Activated CD4-positive, alpha-beta T cell treated with anti-CD3 and anti-CD28 coated beads for 4 hours (primary cell): Measurements from ENCODE around the gene GLIS1.

Experiments used
- DNase-seq, 2 donors: peaks; one replicate each; pipeline ENCODE4 v3.0.0-alpha.2; 2020

Gene GLIS1

GRCh38 chr1:53502641-53503432 lies 236.1 kb downstream of the GLIS1 start:
- no peak for DNase-seq

GRCh38 chr1:53501065-53502005 lies 237.6 kb downstream of the GLIS1 start:
- DNase-seq, result no peak

GRCh38 chr1:53500204-53501064 lies 238.5 kb downstream of the GLIS1 start:
- no peak for DNase-seq

GRCh38 chr1:53499257-53500203 lies 239.4 kb downstream of the GLIS1 start:
- DNase-seq, result no peak

DNA sequence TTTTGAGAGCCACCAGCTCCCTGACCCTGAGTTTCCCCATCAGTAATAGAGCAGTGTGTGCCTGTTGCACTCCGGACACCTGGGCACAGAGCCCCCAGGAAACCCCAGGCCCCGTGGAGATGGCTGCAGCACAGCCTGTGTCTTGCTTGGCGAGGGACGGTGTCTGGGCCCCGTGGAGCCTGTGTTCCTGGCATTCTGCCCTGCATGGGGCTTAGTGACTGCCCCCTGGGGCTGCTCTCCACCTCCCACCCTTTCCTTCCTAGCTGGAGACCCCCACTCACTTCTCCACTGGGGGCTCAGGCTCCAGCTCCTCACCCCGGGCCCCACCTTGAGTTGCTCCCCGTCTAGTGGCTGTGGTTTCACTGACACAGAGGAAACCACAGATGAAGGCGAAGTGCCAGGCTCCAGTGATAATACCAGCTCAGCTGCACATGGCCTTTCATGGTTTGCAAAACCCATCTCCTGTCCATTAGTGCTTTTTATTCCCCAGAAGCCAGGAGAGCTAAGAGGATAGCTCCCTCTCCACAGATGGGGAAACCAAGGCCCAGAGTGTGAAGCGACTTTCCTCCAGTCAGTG lies 240.3 kb downstream of the GLIS1 start:
- DNase-seq, result no peak

DNA sequence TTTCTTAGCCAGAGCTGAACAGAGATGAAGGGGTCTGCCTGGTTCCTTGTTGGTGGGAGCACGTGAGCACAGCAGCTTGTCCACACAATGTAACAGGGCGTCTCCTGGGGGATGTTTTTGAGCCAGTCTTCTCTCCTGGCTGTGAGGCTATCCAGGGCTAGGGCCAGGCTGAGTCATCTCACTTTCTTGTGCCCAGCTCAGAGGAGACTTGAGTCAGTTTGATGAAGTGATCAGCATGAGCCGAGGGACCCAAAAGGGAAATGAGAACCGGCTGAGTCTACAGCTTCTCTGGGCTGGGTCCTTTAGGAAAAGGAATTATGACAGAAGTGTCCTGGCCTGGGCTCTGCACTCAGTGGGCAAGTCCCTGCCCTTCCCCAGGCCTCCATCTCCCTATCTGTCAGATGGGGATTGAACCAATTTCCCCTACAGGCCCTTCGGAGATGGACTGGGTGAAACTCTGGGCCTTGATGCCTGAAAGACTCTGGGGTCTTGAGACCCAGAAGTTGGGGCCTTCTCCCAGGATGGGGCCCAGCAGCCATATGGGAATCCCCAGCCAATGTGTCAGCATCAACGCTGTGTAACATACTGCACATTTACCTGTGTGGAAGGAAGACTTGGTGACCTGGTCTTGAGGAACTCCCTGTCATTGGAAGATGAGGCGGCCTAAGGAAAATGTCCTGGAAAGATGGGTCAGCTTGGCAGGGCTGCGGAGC lies 243.2 kb downstream of the GLIS1 start:
- no peak for DNase-seq

DNA sequence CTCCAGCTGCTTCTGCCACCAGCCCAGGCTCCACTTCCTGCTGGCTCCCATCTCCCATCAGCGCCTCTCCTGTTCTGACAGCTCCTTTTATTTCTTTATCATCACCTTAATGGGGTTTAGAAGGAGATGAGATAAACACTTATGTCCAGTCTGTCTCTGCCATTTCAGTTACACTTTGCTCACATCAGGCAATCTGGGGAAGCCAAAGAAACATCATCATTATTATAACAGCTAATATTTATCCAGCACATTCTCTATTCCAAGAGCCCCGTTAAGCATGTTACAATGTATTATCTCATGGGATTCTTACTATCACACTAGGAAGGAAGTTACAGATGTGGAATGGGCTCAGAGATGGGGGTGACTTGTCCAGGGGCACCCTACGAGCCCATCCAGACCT lies 248.6 kb downstream of the GLIS1 start:
- no peak for DNase-seq

DNA sequence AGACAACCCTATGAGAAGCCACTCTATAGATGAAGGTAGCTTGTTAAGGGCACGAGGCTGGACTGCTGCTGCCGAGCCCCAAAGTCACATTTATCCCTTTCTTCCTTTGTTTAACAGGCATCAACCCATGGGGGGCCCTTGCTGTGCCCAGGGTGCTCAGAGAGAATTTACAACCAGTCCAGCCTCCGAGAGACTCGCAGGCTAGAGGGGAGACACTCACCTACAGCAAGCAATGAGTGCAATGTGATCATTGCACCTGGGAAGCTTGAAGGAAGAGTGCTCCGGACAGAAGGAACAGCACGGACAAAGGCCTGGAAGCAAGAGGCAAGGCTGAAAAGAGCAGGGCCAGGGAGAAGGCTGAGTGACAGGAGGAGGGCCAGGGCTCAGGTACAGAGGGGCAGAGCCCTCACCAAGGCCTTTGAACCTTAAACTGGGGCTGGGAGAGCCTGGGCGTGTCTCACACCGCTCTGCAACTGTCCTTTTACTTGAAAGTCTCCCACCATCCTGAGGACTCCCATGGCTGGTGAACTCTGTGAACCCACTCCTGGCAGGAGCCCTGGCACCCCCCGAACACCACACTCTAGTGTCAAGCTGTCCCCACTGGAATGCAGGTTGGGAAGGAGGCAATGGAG lies 252.5 kb downstream of the GLIS1 start:
- DNase-seq, result no peak

GRCh38 chr1:53485478-53486394 lies 253.2 kb downstream of the GLIS1 start:
- peak; percentile 35 to 46 for DNase-seq

GRCh38 chr1:53484705-53485477 lies 254.1 kb downstream of the GLIS1 start:
- DNase-seq, result no peak

- DNase-seq, result no peak
Observed at GRCh38 chr1:53483656-53484055, 255.3 kb downstream of the GLIS1 start.

DNA sequence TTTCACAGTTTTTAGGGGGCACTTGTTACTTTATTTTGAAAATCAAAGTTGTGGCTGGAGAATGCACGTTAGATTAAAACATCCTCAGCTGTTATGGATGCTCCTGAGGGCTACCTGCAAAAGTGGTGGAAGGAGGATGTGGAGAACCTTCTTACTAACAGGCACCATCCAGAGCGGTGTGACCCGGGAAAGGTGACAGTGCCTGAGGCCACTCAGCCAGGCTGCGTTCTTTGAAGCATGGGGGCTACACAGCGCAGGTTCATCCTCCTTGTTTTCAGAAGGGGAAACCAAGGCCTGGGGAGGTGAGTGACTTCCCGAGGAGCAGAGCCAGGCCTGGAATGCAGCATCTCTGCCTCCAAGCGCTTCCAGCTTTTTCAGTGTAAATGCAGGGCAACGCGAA lies 255.8 kb downstream of the GLIS1 start:
- no peak for DNase-seq

- no peak for DNase-seq
Observed at GRCh38 chr1:53482441-53483153, 256.4 kb downstream of the GLIS1 start.

DNA sequence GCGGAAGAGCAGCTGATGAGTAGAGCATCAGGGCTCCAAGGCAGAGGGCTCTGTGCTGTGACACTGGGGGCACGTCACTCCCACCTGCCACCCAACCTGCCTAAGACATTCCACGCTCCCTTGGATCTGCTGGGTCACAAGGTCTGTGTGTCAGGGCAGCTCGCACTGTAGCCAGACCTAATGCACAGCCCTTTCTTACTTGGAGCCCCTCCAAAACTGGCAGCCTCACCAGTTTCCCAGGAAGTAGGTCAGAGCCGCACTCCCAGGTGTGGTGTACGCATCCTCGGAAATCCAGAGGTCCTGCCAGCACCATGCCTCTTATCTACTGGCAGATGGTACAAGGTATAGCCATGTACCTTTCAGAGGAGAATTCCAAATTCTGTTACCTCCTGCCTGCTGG lies 257.5 kb downstream of the GLIS1 start:
- no peak for DNase-seq

DNA sequence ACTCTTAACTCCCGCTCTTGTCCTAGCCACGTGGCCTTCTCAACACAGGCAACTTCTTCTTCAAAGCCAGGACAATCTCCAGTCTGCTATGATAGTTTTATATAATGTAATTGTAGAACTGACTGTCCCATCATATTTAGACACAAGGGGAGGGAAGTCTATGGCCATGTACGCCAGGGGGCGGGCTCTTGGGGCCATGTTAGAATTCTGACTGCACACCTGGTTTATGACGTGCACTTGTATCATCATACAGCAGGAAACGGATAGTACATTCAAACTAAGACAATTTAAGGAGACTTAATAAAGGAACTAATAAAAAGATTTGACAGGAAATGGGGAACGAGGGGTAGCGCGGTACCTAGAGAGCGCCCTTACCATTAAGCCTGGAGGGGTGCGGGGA lies 258.3 kb downstream of the GLIS1 start:
- no peak for DNase-seq

GRCh38 chr1:53478502-53478818 lies 260.5 kb downstream of the GLIS1 start:
- DNase-seq, result no peak

DNA sequence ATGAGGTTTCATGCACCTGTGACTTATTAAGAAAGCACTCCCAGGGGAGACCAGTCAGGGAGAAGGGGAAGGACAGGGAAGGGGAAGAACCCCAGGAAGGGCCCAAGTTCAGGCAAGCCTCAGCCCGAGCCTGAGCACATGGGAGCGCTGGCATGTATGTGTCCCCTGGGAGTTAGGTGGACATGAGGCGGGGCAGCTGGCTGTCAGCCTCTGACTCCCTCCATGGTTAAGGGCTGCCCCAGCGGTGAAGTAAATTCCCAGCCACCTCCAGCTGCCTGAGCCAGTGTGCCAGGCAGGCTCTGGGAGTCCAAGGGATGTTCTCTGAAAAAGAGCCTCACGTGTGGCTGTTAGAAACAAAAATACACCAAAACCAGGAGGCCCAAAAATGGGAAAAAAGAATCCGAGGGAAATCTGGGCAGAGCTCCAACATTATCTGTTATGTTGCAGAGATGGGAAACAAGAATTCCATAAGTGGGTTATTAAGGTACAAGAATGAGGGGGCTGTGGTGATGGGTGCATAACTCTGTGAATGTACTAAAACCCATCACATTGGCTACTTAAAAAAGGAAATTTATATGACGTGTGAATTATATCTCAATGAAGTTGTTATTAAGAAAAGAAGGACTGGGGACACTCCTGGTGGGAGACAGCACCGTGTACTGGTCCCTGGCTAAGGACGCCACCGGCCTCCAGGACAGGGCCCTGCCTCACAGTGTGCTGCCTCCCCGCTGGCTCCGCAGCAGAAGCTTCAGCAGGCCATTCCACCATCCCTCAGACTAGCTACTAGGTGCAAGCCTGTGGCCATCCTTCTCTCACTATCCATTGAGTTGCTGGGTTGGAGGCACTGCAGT lies 261.1 kb downstream of the GLIS1 start:
- no peak for DNase-seq
